GM18511 (cell line): ENCODE results near the gene BARX1.
"Not testable (repeated sequence)": the region's sequence is repeated elsewhere in the genome, so short reads cannot be mapped to it uniquely, and the experiment has no call there.

ENCODE experiments used
- ATAC-seq: cut with Tn5 transposase; IDR thresholded peaks from one replicate; pipeline ENCODE4 v1.9.1; 2021; ENCODE audit warnings: mild to moderate bottlenecking, moderate library complexity; ENCODE audit not compliant: unreplicated experiment

Gene BARX1

GRCh38 chr9:93955111-93955980 is at the start of gene BARX1:
TSS of gene BARX1 (minus strand) at chr9:93955355. CDS start at chr9:93955146, 209 bp downstream.
- no peak for ATAC-seq

- no peak for ATAC-seq
Measured at GRCh38 chr9:94002316-94003140, 47.4 kb upstream of the BARX1 start.

- no peak for ATAC-seq
Measured at GRCh38 chr9:93996863-93997262, 41.7 kb upstream of the BARX1 start.

GRCh38 chr9:93996367-93996766 is 41.2 kb upstream of the BARX1 start:
- no peak for ATAC-seq

GRCh38 chr9:93994545-93994944 is 39.4 kb upstream of the BARX1 start:
- no peak for ATAC-seq

- ATAC-seq, result no peak
Measured at GRCh38 chr9:93994132-93994531, 39.0 kb upstream of the BARX1 start.

GRCh38 chr9:93992830-93993229 is 37.7 kb upstream of the BARX1 start:
- ATAC-seq, result no peak

GRCh38 chr9:93990448-93990847 is 35.3 kb upstream of the BARX1 start:
- no peak for ATAC-seq

- no peak for ATAC-seq
Measured at GRCh38 chr9:93988056-93988455, 32.9 kb upstream of the BARX1 start.

GRCh38 chr9:93984860-93985259 is 29.7 kb upstream of the BARX1 start:
- no peak for ATAC-seq

GRCh38 chr9:93983875-93984274 is 28.7 kb upstream of the BARX1 start:
- ATAC-seq, result no peak

GRCh38 chr9:93979721-93980120 is 24.6 kb upstream of the BARX1 start:
- ATAC-seq, result no peak

- ATAC-seq, result no peak
Measured at GRCh38 chr9:93978551-93978950, 23.4 kb upstream of the BARX1 start.

GRCh38 chr9:93976973-93977372 is 21.8 kb upstream of the BARX1 start:
- no peak for ATAC-seq

- ATAC-seq, result no peak
Measured at GRCh38 chr9:93976081-93976480, 20.9 kb upstream of the BARX1 start.

- ATAC-seq, result no peak
Measured at GRCh38 chr9:93975262-93975661, 20.1 kb upstream of the BARX1 start.

- no peak for ATAC-seq
Measured at GRCh38 chr9:93974151-93974550, 19.0 kb upstream of the BARX1 start.

GRCh38 chr9:93972655-93973054 is 17.5 kb upstream of the BARX1 start:
- ATAC-seq, result not testable (repeated sequence)

- no peak for ATAC-seq
Measured at GRCh38 chr9:93969328-93969661, 14.1 kb upstream of the BARX1 start.

- no peak for ATAC-seq
Measured at GRCh38 chr9:93968451-93969327, 13.5 kb upstream of the BARX1 start.
